ENCODE data around the gene UBL7.

UBL7 gene

DNA sequence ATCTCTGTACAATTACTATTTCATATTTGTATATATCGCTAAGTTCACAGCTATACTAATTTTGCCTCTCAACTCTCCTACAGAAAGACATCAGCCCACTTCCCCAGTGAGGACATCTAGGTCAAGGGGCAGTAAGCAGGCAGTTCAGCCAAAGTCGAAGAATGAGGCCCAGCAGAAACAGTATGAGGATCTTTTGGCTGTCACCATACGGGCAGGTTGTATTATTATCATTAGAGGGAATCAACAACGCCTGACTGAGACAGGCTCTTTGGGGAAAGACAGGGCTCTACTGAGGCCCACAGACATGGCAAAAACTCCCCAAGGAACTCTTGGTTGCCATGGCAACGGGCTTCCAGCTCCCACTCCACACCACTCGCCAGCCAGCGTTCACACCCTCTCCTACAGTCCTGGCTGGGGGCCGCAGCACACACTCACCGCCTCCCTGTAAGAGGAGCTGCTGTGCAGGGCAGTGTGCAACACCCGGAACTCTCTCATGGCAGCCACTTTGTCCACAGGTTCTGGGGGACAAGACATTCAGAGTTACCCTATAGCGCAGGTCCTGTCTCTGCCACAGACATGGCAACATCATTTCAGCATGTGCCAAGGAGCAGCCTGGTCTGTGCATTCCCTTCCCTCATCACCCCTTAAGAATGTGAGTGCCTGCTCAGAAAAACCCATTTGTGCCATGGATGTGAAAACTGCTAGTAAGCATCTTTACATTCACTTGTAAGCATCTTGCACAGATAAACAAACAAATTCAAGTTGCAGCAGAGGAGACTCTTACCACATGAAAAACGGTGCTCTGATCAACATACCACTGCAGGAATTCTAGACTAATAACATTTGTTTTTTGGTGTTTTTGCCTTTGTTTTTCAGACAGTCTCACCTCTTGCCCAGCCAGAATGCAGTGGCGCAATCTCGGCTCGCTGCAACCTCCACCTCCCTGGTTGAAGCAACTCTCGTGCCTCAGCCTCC, 8.8 kb downstream of the UBL7 start:
- Histone ChIP-seq H3K4me3 (replicated peaks; ENCODE audit: insufficient read depth, low read length) (no peak overlapping the region), H3K27ac (replicated peaks) (no peak overlapping the region), H3K27me3 (ENCODE audit: insufficient read depth, poor library complexity, severe bottlenecking) (no peaks in the 10 kb centered on the region)
- TF ChIP-seq, protein P1, sequence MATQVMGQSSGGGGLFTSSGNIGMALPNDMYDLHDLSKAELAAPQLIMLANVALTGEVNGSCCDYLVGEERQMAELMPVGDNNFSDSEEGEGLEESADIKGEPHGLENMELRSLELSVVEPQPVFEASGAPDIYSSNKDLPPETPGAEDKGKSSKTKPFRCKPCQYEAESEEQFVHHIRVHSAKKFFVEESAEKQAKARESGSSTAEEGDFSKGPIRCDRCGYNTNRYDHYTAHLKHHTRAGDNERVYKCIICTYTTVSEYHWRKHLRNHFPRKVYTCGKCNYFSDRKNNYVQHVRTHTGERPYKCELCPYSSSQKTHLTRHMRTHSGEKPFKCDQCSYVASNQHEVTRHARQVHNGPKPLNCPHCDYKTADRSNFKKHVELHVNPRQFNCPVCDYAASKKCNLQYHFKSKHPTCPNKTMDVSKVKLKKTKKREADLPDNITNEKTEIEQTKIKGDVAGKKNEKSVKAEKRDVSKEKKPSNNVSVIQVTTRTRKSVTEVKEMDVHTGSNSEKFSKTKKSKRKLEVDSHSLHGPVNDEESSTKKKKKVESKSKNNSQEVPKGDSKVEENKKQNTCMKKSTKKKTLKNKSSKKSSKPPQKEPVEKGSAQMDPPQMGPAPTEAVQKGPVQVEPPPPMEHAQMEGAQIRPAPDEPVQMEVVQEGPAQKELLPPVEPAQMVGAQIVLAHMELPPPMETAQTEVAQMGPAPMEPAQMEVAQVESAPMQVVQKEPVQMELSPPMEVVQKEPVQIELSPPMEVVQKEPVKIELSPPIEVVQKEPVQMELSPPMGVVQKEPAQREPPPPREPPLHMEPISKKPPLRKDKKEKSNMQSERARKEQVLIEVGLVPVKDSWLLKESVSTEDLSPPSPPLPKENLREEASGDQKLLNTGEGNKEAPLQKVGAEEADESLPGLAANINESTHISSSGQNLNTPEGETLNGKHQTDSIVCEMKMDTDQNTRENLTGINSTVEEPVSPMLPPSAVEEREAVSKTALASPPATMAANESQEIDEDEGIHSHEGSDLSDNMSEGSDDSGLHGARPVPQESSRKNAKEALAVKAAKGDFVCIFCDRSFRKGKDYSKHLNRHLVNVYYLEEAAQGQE (IDR thresholded peaks at IDR 0.05; ENCODE audit: insufficient replicate concordance, low read depth): no peak
- TF ChIP-seq SPI1 (IDR thresholded peaks at IDR 0.05; ENCODE audit: borderline replicate concordance, low read depth): no peak
- TF ChIP-seq, protein P2, sequence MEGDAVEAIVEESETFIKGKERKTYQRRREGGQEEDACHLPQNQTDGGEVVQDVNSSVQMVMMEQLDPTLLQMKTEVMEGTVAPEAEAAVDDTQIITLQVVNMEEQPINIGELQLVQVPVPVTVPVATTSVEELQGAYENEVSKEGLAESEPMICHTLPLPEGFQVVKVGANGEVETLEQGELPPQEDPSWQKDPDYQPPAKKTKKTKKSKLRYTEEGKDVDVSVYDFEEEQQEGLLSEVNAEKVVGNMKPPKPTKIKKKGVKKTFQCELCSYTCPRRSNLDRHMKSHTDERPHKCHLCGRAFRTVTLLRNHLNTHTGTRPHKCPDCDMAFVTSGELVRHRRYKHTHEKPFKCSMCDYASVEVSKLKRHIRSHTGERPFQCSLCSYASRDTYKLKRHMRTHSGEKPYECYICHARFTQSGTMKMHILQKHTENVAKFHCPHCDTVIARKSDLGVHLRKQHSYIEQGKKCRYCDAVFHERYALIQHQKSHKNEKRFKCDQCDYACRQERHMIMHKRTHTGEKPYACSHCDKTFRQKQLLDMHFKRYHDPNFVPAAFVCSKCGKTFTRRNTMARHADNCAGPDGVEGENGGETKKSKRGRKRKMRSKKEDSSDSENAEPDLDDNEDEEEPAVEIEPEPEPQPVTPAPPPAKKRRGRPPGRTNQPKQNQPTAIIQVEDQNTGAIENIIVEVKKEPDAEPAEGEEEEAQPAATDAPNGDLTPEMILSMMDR (IDR thresholded peaks at IDR 0.05; ENCODE audit: insufficient read depth, low read length): no peak
- no peak for TF ChIP-seq POLR2AphosphoS5 (IDR thresholded peaks at IDR 0.05; ENCODE audit: low read depth)
- no peak for TF ChIP-seq GABPA (IDR thresholded peaks at IDR 0.05; ENCODE audit: low read depth)
- no peak for DNase-seq (ENCODE audit: low read depth in 1 of 2, low spot score in 1 of 2)

DNA sequence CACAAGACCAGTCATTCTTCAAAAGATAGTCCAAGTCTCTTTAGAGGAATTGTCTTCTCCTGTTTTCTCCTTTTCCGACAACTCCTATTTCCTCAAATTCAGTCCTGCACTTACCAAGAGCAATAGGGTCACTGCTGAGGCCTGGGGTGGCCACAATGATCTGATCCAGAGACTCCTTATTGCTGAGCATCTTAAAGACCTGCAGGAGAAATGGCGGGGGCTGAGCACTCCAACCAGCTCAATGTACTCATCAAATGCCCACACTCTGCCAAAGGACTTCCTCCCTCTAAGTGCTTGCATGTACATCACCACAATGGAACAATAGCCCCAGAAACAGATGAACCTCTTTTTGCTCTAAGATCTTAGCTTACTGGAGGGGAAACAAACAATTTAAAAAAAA, 9.6 kb downstream of the UBL7 start:
- Histone ChIP-seq H3K4me3 (replicated peaks; ENCODE audit: insufficient read depth, low read length) (no peak overlapping the region), H3K27me3 (ENCODE audit: insufficient read depth, poor library complexity, severe bottlenecking) (no peaks in the 10 kb centered on the region), H3K27ac (replicated peaks) (no peak overlapping the region)
- TF ChIP-seq, protein P2 (IDR thresholded peaks at IDR 0.05; ENCODE audit: insufficient read depth, low read length): no peak
- TF ChIP-seq POLR2AphosphoS5 (IDR thresholded peaks at IDR 0.05; ENCODE audit: low read depth) (no peak), SPI1 (IDR thresholded peaks at IDR 0.05; ENCODE audit: borderline replicate concordance, low read depth) (no peak), GABPA (IDR thresholded peaks at IDR 0.05; ENCODE audit: low read depth) (no peak)
- TF ChIP-seq, protein P1 (IDR thresholded peaks at IDR 0.05; ENCODE audit: insufficient replicate concordance, low read depth): no peak
- no peak for DNase-seq (ENCODE audit: low read depth in 1 of 2, low spot score in 1 of 2)

- DNase-seq (ENCODE audit: low read depth in 1 of 2, low spot score in 1 of 2): no peak
- TF ChIP-seq, protein P1 (IDR thresholded peaks at IDR 0.05; ENCODE audit: insufficient replicate concordance, low read depth): no peak
- TF ChIP-seq, protein P2 (IDR thresholded peaks at IDR 0.05; ENCODE audit: insufficient read depth, low read length): no peak
- TF ChIP-seq SPI1 (IDR thresholded peaks at IDR 0.05; ENCODE audit: borderline replicate concordance, low read depth): no peak
- TF ChIP-seq GABPA (IDR thresholded peaks at IDR 0.05; ENCODE audit: low read depth): no peak
- no peak for TF ChIP-seq POLR2AphosphoS5 (IDR thresholded peaks at IDR 0.05; ENCODE audit: low read depth)
- no peak overlapping the region for H3K27ac ChIP-seq (replicated peaks)
- no peak overlapping the region for H3K4me3 ChIP-seq (replicated peaks; ENCODE audit: insufficient read depth, low read length)
- H3K27me3 ChIP-seq (ENCODE audit: insufficient read depth, poor library complexity, severe bottlenecking): no peaks in the 10 kb centered on the region
Observed at GRCh38 chr15:74449643-74450205, 11.2 kb downstream of the UBL7 start.
